HepG2 (cell line): Measurements from ENCODE around the gene NEURL2. TPM values are rescaled to one million over a fixed set of nuclear protein-coding genes. Genes with fewer than 3 reads are reported as not detected.
A peak's percentile ranks its signal among the peaks of the same experiment; 100 is the strongest.

Source experiments
- ARNT ChIP-seq: fragments of 450-650 bp; IDR thresholded peaks from 2 replicates; pipeline ENCODE4 v1.6.1; 2017
- KMT2B ChIP-seq: IDR thresholded peaks from 2 replicates; pipeline ENCODE4 v1.6.1; 2016; ENCODE audit warnings: missing genetic modification reagents, missing compliant biosample characterization
- ZKSCAN1 ChIP-seq: fragments of 150-350 bp; IDR thresholded peaks from 2 replicates; pipeline ENCODE4 v1.6.1; 2014; ENCODE audit warnings: low read length
- ZNF136 ChIP-seq: sonication (generic); formaldehyde crosslinking; IDR thresholded peaks from 2 replicates; pipeline ENCODE4 v1.8.1; 2022; ENCODE audit warnings: low read depth, mild to moderate bottlenecking, moderate library complexity, missing genetic modification reagents
- ZNF20 ChIP-seq: sonication (generic); formaldehyde crosslinking; IDR thresholded peaks from 2 replicates; pipeline ENCODE4 v1.4.0; 2020; ENCODE audit warnings: mild to moderate bottlenecking, moderate library complexity, missing genetic modification reagents
- ZNF44 ChIP-seq: sonication (generic); formaldehyde crosslinking; IDR thresholded peaks from 2 replicates; pipeline ENCODE4 v1.5.1; 2020; ENCODE audit warnings: mild to moderate bottlenecking, missing genetic modification reagents
- ZNF577 ChIP-seq: sonication (generic); formaldehyde crosslinking; IDR thresholded peaks from 2 replicates; pipeline ENCODE4 v1.4.0; 2020; ENCODE audit warnings: mild to moderate bottlenecking, low read depth, missing genetic modification reagents, borderline replicate concordance
- ZSCAN21 ChIP-seq: sonication (generic); formaldehyde crosslinking; IDR thresholded peaks from 2 replicates; pipeline ENCODE4 v1.8.0; 2022; ENCODE audit warnings: mild to moderate bottlenecking, missing genetic modification reagents, moderate library complexity, borderline replicate concordance
- polyA plus RNA-seq, 8 experiments: library from polyadenylated mRNA; depleted of rRNA in 3 of 8; stranded (reverse) in 7 of 8; unstranded in 1 of 8; fragments of >200 nt; fragmentation: Illumina TruSeq in 4 of 8; extraction: Trizol in 4 of 8; gene quantifications; 2 replicates each; pipeline versions ENCODE4 v1.2.1 to v1.2.3, GENCODE V29; 2011 to 2016; ENCODE audit warnings: low read depth in 4 of 8, missing spikeins in 1 of 8, mixed read lengths in 1 of 8; ENCODE audit not compliant: insufficient read depth in 1 of 8
- total RNA-seq, 5 experiments: library from RNA; depleted of rRNA; stranded (reverse); fragments of >200 nt; fragmentation: Illumina TruSeq; extraction: Trizol; gene quantifications; 2 replicates each; pipeline ENCODE4 v1.2.3, GENCODE V29; 2016; ENCODE audit warnings: low read depth in 1 of 5
- TF ChIP-seq, protein P1 (sequence below): sonication (generic); formaldehyde crosslinking; IDR thresholded peaks from 2 replicates; pipeline ENCODE4 v1.5.1; 2020; ENCODE audit warnings: missing genetic modification reagents, mild to moderate bottlenecking, borderline replicate concordance
- TF ChIP-seq, protein P2 (sequence below): sonication (generic); formaldehyde crosslinking; IDR thresholded peaks from 2 replicates; pipeline ENCODE4 v1.4.0; 2020; ENCODE audit warnings: missing genetic modification reagents
- TF ChIP-seq, protein P3 (sequence below): fragments of 450-650 bp; IDR thresholded peaks from 2 replicates; pipeline ENCODE4 v1.6.1; 2017; ENCODE audit warnings: mild to moderate bottlenecking
- TF ChIP-seq, protein P4 (sequence below): sonication (generic); formaldehyde crosslinking; IDR thresholded peaks from 2 replicates; pipeline ENCODE4 v1.4.0; 2020; ENCODE audit warnings: missing genetic modification reagents, borderline replicate concordance
- TF ChIP-seq, protein P5 (sequence below): sonication (generic); formaldehyde crosslinking; IDR thresholded peaks from 2 replicates; pipeline ENCODE4 v1.4.0; 2020; ENCODE audit warnings: missing genetic modification reagents, borderline replicate concordance

The NEURL2 gene
- total and polyA plus RNA-seq, 2 of the 13 experiments (the other 11 are each of a cell fraction or from before 2014, with no cell fraction given): 7.2 to 9.7 TPM

DNA sequence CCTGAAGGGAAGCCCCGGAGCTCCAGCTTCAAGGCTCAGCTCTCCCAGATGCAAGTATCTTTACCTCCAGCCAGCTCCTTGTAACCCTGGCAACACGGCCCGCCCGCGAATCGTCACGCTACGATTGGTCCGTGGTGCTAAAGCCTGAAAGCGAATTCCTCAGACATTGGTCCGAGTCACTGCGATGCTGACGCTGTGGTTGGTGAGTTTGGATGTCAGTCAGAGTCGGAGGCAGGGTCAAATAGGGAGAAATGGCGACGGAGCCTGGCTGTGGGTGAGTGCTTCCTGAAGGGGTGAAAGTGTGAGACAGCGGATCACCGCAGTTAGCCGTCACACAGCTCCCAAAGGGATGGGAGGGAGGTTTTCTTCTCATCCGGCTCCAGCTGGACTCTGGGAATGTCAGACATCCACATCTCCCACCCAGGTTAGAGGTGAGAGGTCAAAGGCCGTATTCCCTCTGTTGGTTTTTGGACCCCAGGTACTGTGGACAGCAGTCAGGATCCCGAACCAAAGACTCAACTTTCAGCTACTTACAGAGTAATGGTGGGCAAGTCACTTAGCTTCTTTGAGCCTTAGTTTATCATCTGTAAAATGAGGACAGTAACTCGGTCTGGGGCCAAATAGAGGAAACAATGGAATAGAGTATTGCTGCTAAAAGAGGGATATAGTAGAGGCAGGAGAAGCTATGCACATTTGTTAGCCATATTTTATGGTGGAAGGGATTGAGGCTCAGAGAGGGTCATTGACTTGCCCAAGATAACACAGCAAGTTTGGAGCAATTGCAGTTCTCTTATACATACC lies 9.8 kb downstream of the NEURL2 start, which contains the start of gene ZSWIM1 (continued):
- TF ChIP-seq, protein P1, sequence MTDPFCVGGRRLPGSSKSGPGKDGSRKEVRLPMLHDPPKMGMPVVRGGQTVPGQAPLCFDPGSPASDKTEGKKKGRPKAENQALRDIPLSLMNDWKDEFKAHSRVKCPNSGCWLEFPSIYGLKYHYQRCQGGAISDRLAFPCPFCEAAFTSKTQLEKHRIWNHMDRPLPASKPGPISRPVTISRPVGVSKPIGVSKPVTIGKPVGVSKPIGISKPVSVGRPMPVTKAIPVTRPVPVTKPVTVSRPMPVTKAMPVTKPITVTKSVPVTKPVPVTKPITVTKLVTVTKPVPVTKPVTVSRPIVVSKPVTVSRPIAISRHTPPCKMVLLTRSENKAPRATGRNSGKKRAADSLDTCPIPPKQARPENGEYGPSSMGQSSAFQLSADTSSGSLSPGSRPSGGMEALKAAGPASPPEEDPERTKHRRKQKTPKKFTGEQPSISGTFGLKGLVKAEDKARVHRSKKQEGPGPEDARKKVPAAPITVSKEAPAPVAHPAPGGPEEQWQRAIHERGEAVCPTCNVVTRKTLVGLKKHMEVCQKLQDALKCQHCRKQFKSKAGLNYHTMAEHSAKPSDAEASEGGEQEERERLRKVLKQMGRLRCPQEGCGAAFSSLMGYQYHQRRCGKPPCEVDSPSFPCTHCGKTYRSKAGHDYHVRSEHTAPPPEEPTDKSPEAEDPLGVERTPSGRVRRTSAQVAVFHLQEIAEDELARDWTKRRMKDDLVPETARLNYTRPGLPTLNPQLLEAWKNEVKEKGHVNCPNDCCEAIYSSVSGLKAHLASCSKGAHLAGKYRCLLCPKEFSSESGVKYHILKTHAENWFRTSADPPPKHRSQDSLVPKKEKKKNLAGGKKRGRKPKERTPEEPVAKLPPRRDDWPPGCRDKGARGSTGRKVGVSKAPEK: no peak
- TF ChIP-seq, protein P2, sequence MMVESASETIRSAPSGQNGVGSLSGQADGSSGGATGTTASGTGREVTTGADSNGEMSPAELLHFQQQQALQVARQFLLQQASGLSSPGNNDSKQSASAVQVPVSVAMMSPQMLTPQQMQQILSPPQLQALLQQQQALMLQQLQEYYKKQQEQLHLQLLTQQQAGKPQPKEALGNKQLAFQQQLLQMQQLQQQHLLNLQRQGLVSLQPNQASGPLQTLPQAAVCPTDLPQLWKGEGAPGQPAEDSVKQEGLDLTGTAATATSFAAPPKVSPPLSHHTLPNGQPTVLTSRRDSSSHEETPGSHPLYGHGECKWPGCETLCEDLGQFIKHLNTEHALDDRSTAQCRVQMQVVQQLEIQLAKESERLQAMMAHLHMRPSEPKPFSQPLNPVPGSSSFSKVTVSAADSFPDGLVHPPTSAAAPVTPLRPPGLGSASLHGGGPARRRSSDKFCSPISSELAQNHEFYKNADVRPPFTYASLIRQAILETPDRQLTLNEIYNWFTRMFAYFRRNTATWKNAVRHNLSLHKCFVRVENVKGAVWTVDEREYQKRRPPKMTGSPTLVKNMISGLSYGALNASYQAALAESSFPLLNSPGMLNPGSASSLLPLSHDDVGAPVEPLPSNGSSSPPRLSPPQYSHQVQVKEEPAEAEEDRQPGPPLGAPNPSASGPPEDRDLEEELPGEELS (CRISPR knock-in tag): 0 out of 2 replicates have a peak, but pooled peaks have one; percentile 58
- TF ChIP-seq, protein P3, sequence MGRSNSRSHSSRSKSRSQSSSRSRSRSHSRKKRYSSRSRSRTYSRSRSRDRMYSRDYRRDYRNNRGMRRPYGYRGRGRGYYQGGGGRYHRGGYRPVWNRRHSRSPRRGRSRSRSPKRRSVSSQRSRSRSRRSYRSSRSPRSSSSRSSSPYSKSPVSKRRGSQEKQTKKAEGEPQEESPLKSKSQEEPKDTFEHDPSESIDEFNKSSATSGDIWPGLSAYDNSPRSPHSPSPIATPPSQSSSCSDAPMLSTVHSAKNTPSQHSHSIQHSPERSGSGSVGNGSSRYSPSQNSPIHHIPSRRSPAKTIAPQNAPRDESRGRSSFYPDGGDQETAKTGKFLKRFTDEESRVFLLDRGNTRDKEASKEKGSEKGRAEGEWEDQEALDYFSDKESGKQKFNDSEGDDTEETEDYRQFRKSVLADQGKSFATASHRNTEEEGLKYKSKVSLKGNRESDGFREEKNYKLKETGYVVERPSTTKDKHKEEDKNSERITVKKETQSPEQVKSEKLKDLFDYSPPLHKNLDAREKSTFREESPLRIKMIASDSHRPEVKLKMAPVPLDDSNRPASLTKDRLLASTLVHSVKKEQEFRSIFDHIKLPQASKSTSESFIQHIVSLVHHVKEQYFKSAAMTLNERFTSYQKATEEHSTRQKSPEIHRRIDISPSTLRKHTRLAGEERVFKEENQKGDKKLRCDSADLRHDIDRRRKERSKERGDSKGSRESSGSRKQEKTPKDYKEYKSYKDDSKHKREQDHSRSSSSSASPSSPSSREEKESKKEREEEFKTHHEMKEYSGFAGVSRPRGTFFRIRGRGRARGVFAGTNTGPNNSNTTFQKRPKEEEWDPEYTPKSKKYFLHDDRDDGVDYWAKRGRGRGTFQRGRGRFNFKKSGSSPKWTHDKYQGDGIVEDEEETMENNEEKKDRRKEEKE: no peak
- TF ChIP-seq ZSCAN21 (peak; percentile 32), ZKSCAN1 (no peak), KMT2B (CRISPR knock-in tag) (no peak; the same call in 1 of the 2 replicates), ARNT (no peak), ZNF577 (CRISPR knock-in tag) (no peak), ZNF136 (CRISPR knock-in tag) (no peak), ZNF20 (no peak), ZNF44 (peak; percentile 92)
- TF ChIP-seq, protein P4, sequence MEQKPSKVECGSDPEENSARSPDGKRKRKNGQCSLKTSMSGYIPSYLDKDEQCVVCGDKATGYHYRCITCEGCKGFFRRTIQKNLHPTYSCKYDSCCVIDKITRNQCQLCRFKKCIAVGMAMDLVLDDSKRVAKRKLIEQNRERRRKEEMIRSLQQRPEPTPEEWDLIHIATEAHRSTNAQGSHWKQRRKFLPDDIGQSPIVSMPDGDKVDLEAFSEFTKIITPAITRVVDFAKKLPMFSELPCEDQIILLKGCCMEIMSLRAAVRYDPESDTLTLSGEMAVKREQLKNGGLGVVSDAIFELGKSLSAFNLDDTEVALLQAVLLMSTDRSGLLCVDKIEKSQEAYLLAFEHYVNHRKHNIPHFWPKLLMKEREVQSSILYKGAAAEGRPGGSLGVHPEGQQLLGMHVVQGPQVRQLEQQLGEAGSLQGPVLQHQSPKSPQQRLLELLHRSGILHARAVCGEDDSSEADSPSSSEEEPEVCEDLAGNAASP: peak; percentile 95; the same call in 1 of the 2 replicates
- TF ChIP-seq, protein P5, sequence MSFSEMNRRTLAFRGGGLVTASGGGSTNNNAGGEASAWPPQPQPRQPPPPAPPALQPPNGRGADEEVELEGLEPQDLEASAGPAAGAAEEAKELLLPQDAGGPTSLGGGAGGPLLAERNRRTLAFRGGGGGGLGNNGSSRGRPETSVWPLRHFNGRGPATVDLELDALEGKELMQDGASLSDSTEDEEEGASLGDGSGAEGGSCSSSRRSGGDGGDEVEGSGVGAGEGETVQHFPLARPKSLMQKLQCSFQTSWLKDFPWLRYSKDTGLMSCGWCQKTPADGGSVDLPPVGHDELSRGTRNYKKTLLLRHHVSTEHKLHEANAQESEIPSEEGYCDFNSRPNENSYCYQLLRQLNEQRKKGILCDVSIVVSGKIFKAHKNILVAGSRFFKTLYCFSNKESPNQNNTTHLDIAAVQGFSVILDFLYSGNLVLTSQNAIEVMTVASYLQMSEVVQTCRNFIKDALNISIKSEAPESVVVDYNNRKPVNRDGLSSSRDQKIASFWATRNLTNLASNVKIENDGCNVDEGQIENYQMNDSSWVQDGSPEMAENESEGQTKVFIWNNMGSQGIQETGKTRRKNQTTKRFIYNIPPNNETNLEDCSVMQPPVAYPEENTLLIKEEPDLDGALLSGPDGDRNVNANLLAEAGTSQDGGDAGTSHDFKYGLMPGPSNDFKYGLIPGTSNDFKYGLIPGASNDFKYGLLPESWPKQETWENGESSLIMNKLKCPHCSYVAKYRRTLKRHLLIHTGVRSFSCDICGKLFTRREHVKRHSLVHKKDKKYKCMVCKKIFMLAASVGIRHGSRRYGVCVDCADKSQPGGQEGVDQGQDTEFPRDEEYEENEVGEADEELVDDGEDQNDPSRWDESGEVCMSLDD: no peak; the same call in 1 of the 2 replicates
